Endothelial cell (in vitro differentiated cells): ENCODE results near the gene THSD7A. TPM values are rescaled to one million over a fixed set of nuclear protein-coding genes. Genes with fewer than 3 reads are reported as not detected.
A peak's percentile ranks its signal among the peaks of the same experiment; 100 is the strongest.

ENCODE experiments used
- DNase-seq: peaks from one replicate; pipeline ENCODE4 v3.0.0; 2021; ENCODE audit warnings: low spot score
- H3K27ac Mint-ChIP-seq: one replicate; pipeline ENCODE4 v1.8.0; 2021; ENCODE audit warnings: mixed read lengths, inconsistent platforms; ENCODE audit not compliant: unreplicated experiment
- H3K27me3 Mint-ChIP-seq: one replicate; pipeline ENCODE4 v1.8.0; 2021; ENCODE audit warnings: mild to moderate bottlenecking, moderate library complexity, mixed read lengths, inconsistent platforms; ENCODE audit not compliant: unreplicated experiment
- H3K36me3 Mint-ChIP-seq: one replicate; pipeline ENCODE4 v1.8.0; 2021; ENCODE audit warnings: mild to moderate bottlenecking, low read depth, mixed read lengths, inconsistent platforms; ENCODE audit not compliant: unreplicated experiment
- H3K4me1 Mint-ChIP-seq: one replicate; pipeline ENCODE4 v1.8.0; 2021; ENCODE audit warnings: mild to moderate bottlenecking, mixed read lengths, inconsistent platforms; ENCODE audit not compliant: unreplicated experiment
- H3K4me3 Mint-ChIP-seq: one replicate; pipeline ENCODE4 v1.8.0; 2021; ENCODE audit warnings: mild to moderate bottlenecking, mixed read lengths, inconsistent platforms; ENCODE audit not compliant: unreplicated experiment
- H3K9me3 Mint-ChIP-seq: one replicate; pipeline ENCODE4 v1.8.0; 2021; ENCODE audit warnings: mixed read lengths, inconsistent platforms; ENCODE audit not compliant: unreplicated experiment
- total RNA-seq: library from RNA; stranded (reverse); fragmentation: NEBNext Ultra II Directional; extraction: Animal tissue kit (Norgen Biotek cat#: 25700); gene quantifications from one replicate; pipeline ENCODE4 v1.2.1, GENCODE V29; 2021; ENCODE audit not compliant: unreplicated experiment
- TF ChIP-seq, protein P1 (sequence below): fragments of 200-600 bp; sonication (generic); IDR thresholded peaks from one replicate; pipeline ENCODE4 v1.5.0; 2021; ENCODE audit warnings: antibody characterized with exemption; ENCODE audit not compliant: unreplicated experiment

Gene THSD7A
- total RNA-seq, 1 donor from 2014 or later = 28.7 TPM

DNA sequence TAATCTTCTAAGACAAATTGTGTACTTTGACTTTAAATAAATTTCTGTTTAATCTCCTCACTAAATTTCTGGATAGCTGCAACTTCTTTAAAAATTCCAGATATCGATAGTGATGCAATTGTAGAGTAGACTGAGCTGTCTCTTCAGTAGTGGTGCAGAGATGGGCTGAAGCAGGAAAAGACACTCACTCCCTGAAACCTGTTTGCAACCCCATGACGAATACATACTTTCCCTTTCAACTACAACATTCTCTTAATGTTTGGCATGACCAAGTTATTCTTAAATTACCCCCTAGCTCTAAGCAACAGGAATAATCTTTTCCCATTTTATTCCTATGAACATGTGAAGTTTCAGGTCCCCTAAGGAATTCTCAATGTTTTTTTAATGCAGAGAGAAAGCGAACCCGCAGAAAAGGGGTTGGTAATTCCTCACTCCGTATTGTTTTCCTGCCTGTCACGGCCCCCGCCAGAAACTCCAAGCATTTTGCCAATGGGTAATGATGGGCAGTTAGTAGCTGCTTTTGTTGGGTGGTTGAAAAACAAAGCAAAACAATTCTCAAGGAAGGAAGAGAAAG is 1.3 kb downstream of the THSD7A start:
- no peaks in the 10 kb centered on the region for H3K36me3 Mint-ChIP-seq
- TF ChIP-seq, protein P1, sequence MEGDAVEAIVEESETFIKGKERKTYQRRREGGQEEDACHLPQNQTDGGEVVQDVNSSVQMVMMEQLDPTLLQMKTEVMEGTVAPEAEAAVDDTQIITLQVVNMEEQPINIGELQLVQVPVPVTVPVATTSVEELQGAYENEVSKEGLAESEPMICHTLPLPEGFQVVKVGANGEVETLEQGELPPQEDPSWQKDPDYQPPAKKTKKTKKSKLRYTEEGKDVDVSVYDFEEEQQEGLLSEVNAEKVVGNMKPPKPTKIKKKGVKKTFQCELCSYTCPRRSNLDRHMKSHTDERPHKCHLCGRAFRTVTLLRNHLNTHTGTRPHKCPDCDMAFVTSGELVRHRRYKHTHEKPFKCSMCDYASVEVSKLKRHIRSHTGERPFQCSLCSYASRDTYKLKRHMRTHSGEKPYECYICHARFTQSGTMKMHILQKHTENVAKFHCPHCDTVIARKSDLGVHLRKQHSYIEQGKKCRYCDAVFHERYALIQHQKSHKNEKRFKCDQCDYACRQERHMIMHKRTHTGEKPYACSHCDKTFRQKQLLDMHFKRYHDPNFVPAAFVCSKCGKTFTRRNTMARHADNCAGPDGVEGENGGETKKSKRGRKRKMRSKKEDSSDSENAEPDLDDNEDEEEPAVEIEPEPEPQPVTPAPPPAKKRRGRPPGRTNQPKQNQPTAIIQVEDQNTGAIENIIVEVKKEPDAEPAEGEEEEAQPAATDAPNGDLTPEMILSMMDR = no peak
- DNase-seq = no peak
- peak overlapping the region; percentile 97 for H3K4me3 Mint-ChIP-seq
- no peaks in the 10 kb centered on the region for H3K27me3 Mint-ChIP-seq
- H3K27ac Mint-ChIP-seq = peak overlapping the region; percentile 37
- H3K9me3 Mint-ChIP-seq = no peaks in the 10 kb centered on the region
- peaks cover 32% of the 10 kb centered on the region for H3K4me1 Mint-ChIP-seq

GRCh38 chr7:11829954-11830353 is 2.0 kb downstream of the THSD7A start:
- DNase-seq = no peak
- Mint-ChIP-seq H3K36me3 (no peaks in the 10 kb centered on the region), H3K27me3 (no peaks in the 10 kb centered on the region), H3K4me1 (peaks cover 32% of the 10 kb centered on the region), H3K4me3 (peak overlapping the region; percentile 97), H3K27ac (no peak overlapping the region), H3K9me3 (no peaks in the 10 kb centered on the region)
- TF ChIP-seq, protein P1 = no peak

GRCh38 chr7:11819947-11820346 is 12.1 kb downstream of the THSD7A start:
- Mint-ChIP-seq H3K9me3 (no peaks in the 10 kb centered on the region), H3K27ac (no peak overlapping the region), H3K4me3 (no peak overlapping the region), H3K27me3 (no peaks in the 10 kb centered on the region), H3K36me3 (peaks cover 10% of the 10 kb centered on the region), H3K4me1 (peaks cover 26% of the 10 kb centered on the region)
- TF ChIP-seq, protein P1 = no peak
- no peak for DNase-seq

- Mint-ChIP-seq H3K9me3 (no peaks in the 10 kb centered on the region), H3K27ac (no peak overlapping the region), H3K4me3 (no peak overlapping the region), H3K27me3 (no peaks in the 10 kb centered on the region), H3K4me1 (peaks cover 26% of the 10 kb centered on the region), H3K36me3 (peaks cover 10% of the 10 kb centered on the region)
- TF ChIP-seq, protein P1 = no peak
- DNase-seq = no peak
Observed at GRCh38 chr7:11819271-11819670, 12.7 kb downstream of the THSD7A start.

- TF ChIP-seq, protein P1 = no peak
- Mint-ChIP-seq H3K4me3 (no peak overlapping the region), H3K4me1 (peaks cover 26% of the 10 kb centered on the region), H3K36me3 (peaks cover 10% of the 10 kb centered on the region), H3K9me3 (no peaks in the 10 kb centered on the region), H3K27me3 (no peaks in the 10 kb centered on the region), H3K27ac (no peak overlapping the region)
- DNase-seq = no peak
Observed at GRCh38 chr7:11818281-11818680, 13.7 kb downstream of the THSD7A start.
